Right renal cortex interstitium (tissue), 3 donors: ENCODE measurements around the gene CADM1. TPM values are rescaled to one million over a fixed set of nuclear protein-coding genes. Genes with fewer than 3 reads are reported as not detected.

Experiments used
- DNase-seq, 3 donors: peaks; one replicate each; pipeline ENCODE4 v3.0.0-alpha.2; 2013; ENCODE audit warnings: low read depth in 3 of 3, low spot score in 2 of 3
- polyA plus RNA-seq, 3 donors: library from polyadenylated mRNA; unstranded; fragments of 120-200 nt; gene quantifications; one replicate each; pipeline ENCODE4 v1.2.1, GENCODE V29; 2013; ENCODE audit not compliant: insufficient read length in 3 of 3

Gene CADM1
- polyA plus RNA-seq, 3 donors: 128 to 154 (median 144) TPM

GRCh38 chr11:115363426-115363825, 140.8 kb downstream of the CADM1 start:
- DNase-seq: no peak

GRCh38 chr11:115362997-115363396, 141.2 kb downstream of the CADM1 start:
- DNase-seq: no peak

- no peak for DNase-seq
These were observed 143.2 kb downstream of the CADM1 start for GRCh38 chr11:115361025-115361424.

GRCh38 chr11:115360186-115360824, 143.9 kb downstream of the CADM1 start:
- DNase-seq: no peak

GRCh38 chr11:115357066-115357465, 147.1 kb downstream of the CADM1 start:
- DNase-seq: no peak

GRCh38 chr11:115352805-115353485, 151.3 kb downstream of the CADM1 start:
- DNase-seq: no peak

- DNase-seq: no peak
These were observed 154.7 kb downstream of the CADM1 start for GRCh38 chr11:115349335-115350017.

GRCh38 chr11:115348416-115348815, 155.8 kb downstream of the CADM1 start:
- DNase-seq: no peak

- DNase-seq: no peak
These were observed 157.1 kb downstream of the CADM1 start for GRCh38 chr11:115347106-115347505.

GRCh38 chr11:115345840-115346239, 158.4 kb downstream of the CADM1 start:
- DNase-seq: no peak

GRCh38 chr11:115345361-115345760, 158.9 kb downstream of the CADM1 start:
- DNase-seq: no peak

- no peak for DNase-seq
These were observed 159.4 kb downstream of the CADM1 start for GRCh38 chr11:115344846-115345245.

- DNase-seq: no peak
These were observed 162.1 kb downstream of the CADM1 start for GRCh38 chr11:115342142-115342541.

GRCh38 chr11:115340874-115341273, 163.3 kb downstream of the CADM1 start:
- no peak for DNase-seq

GRCh38 chr11:115338476-115338875, 165.7 kb downstream of the CADM1 start:
- no peak for DNase-seq

- no peak for DNase-seq
These were observed 169.1 kb downstream of the CADM1 start for GRCh38 chr11:115334932-115335788.

GRCh38 chr11:115333949-115334348, 170.3 kb downstream of the CADM1 start:
- no peak for DNase-seq

GRCh38 chr11:115333121-115333520, 171.1 kb downstream of the CADM1 start:
- no peak for DNase-seq

- DNase-seq: no peak
These were observed 173.3 kb downstream of the CADM1 start for GRCh38 chr11:115330684-115331482.

GRCh38 chr11:115326526-115326925, 177.7 kb downstream of the CADM1 start:
- DNase-seq: no peak
